Loucy (cell line): ENCODE results near the gene DIRAS3.

Experiments
- H2AFZ ChIP-seq: fragments of 200-600 bp; sonication (generic); 2 replicates; pipeline ENCODE4 v1.6.0; 2016; ENCODE audit warnings: antibody characterized with exemption, mild to moderate bottlenecking, low read length, moderate library complexity
- H3F3A ChIP-seq: fragments of 200-600 bp; 2 replicates; pipeline ENCODE4 v1.6.0; 2016; ENCODE audit warnings: antibody characterized with exemption, low read depth, mild to moderate bottlenecking
- H3K27me3 ChIP-seq: fragments of 200-600 bp; sonication (generic); 2 replicates; pipeline ENCODE4 v1.6.1; 2014; ENCODE audit warnings: low read length, mild to moderate bottlenecking; ENCODE audit not compliant: insufficient read depth, poor library complexity, severe bottlenecking
- H3K36me3 ChIP-seq: fragments of 200-600 bp; sonication (generic); 2 replicates; pipeline ENCODE4 v1.6.1; 2016; ENCODE audit warnings: low read length; ENCODE audit not compliant: insufficient read depth
- H3K4me1 ChIP-seq: fragments of 200-600 bp; sonication (generic); 2 replicates; pipeline ENCODE4 v1.5.1; 2014; ENCODE audit warnings: low read length, mild to moderate bottlenecking; ENCODE audit not compliant: insufficient read depth, poor library complexity, severe bottlenecking
- H3K4me2 ChIP-seq: fragments of 200-600 bp; sonication (generic); 2 replicates; pipeline ENCODE4 v1.6.0; 2014; ENCODE audit warnings: antibody characterized with exemption, low read length, low read depth, mild to moderate bottlenecking; ENCODE audit not compliant: poor library complexity, severe bottlenecking
- H3K4me3 ChIP-seq: fragments of 200-600 bp; sonication (generic); 2 replicates; pipeline ENCODE4 v1.5.1; 2014; ENCODE audit warnings: low read length, mild to moderate bottlenecking, mixed read lengths; ENCODE audit not compliant: poor library complexity, severe bottlenecking
- H3K79me2 ChIP-seq: fragments of 200-600 bp; sonication (generic); 2 replicates; pipeline ENCODE4 v1.6.1; 2014; ENCODE audit warnings: low read length; ENCODE audit not compliant: insufficient read depth
- H3K9ac ChIP-seq: fragments of 200-600 bp; sonication (generic); 2 replicates; pipeline ENCODE4 v1.6.0; 2014; ENCODE audit warnings: mild to moderate bottlenecking, low read depth, low read length, moderate library complexity; ENCODE audit not compliant: poor library complexity, severe bottlenecking
- H3K9me2 ChIP-seq: fragments of 200-600 bp; sonication (generic); replicated peaks from 2 replicates; pipeline ENCODE4 v1.6.1; 2016; ENCODE audit warnings: low read depth, low read length, mixed read lengths
- H3K9me3 ChIP-seq: fragments of 200-600 bp; sonication (generic); 2 replicates; pipeline ENCODE4 v1.6.1; 2014; ENCODE audit warnings: mild to moderate bottlenecking, antibody characterized with exemption, low read length, low read depth; ENCODE audit not compliant: insufficient read depth
- H4K20me1 ChIP-seq: fragments of 200-600 bp; sonication (generic); 2 replicates; pipeline ENCODE4 v1.6.0; 2014; ENCODE audit warnings: antibody characterized with exemption, low read length, mild to moderate bottlenecking; ENCODE audit not compliant: insufficient read depth, poor library complexity, severe bottlenecking
- CTCF ChIP-seq: fragments of 200-600 bp; sonication (generic); conservative IDR thresholded peaks from 2 replicates; pipeline ENCODE4 v1.5.1; 2014; ENCODE audit warnings: mild to moderate bottlenecking, antibody characterized with exemption, low read length
- EZH2phosphoT487 ChIP-seq: fragments of 200-600 bp; IDR thresholded peaks from 2 replicates; pipeline ENCODE4 v1.6.1; 2018; ENCODE audit warnings: antibody characterized with exemption, mild to moderate bottlenecking, moderate library complexity, borderline replicate concordance

Gene DIRAS3

GRCh38 chr1:68000191-68000590, 50.2 kb downstream of the DIRAS3 start:
- Histone ChIP-seq H2AFZ (no peak overlapping the region), H3K4me3 (no peak overlapping the region), H3K4me1 (no peaks in the 10 kb centered on the region), H3K27me3 (no peaks in the 10 kb centered on the region), H4K20me1 (no peaks in the 10 kb centered on the region), H3F3A (no peaks in the 10 kb centered on the region), H3K9me3 (peaks cover 3% of the 10 kb centered on the region; the same call in 1 of the 2 replicates), H3K79me2 (no peaks in the 10 kb centered on the region), H3K9ac (no peak overlapping the region), H3K4me2 (no peak overlapping the region), H3K36me3 (no peaks in the 10 kb centered on the region), H3K9me2 (no peaks in the 10 kb centered on the region)
- no peak for TF ChIP-seq CTCF
- TF ChIP-seq EZH2phosphoT487 = no peak

- no peaks in the 10 kb centered on the region for H3K27me3 ChIP-seq
- no peaks in the 10 kb centered on the region for H3K79me2 ChIP-seq
- no peak overlapping the region for H3K4me3 ChIP-seq
- H3K4me1 ChIP-seq = no peaks in the 10 kb centered on the region
- H3K9ac ChIP-seq = no peak overlapping the region
- no peaks in the 10 kb centered on the region for H4K20me1 ChIP-seq
- H3F3A ChIP-seq = no peaks in the 10 kb centered on the region
- H2AFZ ChIP-seq = no peak overlapping the region
- H3K36me3 ChIP-seq = no peaks in the 10 kb centered on the region
- no peaks in the 10 kb centered on the region for H3K9me2 ChIP-seq
- peaks cover 3% of the 10 kb centered on the region; the same call in 1 of the 2 replicates for H3K9me3 ChIP-seq
- TF ChIP-seq CTCF (no peak), EZH2phosphoT487 (no peak)
- H3K4me2 ChIP-seq = no peak overlapping the region
These were observed 52.7 kb downstream of the DIRAS3 start for GRCh38 chr1:67997746-67998145.
